ENCODE measurements around the gene DOK3.
A peak's percentile ranks its signal among the peaks of the same experiment; 100 is the strongest.
"Not testable (repeated sequence)": the region's sequence is repeated elsewhere in the genome, so short reads cannot be mapped to it uniquely, and the experiment has no call there.

DOK3 gene

DNA sequence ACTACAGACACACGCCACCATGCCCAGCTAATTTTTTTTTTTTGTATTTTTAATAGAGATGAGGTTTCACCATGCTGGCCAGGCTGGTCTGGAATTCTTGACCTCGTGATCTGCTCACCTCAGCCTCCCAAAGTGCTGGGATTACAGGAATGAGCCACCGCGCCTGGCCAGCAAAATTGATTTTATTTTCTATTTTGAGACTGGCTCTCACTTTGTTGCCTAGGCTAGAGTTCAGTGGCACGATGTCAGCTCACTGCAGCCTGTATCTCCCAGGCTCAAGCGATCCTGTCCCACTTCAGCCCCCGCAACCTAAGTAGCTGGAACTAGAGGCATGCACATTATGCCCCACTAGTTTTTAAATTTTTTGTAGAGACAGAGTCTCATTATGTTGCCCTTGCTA, 24.8 kb upstream of the DOK3 start:
- not testable (repeated sequence) for DNase-seq

DNA sequence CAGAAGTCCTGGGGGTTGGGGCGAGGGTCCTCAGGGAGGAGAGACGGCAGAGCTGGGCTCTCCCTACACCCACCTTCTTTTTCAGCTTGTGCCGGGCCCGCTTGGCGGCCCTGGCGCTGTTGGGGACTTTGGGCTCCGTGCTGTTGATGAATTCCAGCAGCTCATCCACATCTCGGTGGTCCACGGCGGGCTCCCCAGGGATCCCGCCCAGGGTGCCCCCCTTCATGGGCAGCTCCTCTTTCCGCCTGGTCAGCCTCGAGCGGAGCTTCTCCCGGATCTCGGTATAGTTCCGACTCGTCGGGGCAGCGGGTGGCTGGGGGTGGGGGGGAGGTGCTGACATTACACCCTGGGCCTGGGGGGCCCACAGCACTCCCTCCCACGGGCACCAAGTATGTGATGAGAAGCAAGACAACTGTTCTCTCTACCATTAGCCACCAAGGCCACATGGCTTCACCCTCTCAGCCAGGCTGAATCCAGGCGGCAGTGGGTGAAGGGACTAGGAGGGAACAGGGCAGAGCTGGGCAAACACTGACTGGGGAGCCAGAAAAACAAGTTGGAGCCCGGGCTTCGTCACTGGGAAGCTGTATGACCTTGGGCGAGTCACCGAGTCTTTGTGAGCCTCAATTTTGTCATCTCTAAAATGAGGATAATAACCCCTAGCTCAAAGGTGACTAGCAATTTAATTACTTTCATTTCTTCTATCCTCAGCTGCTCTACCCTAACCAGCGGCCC, 21.7 kb upstream of the DOK3 start:
- no peak for DNase-seq

DNA sequence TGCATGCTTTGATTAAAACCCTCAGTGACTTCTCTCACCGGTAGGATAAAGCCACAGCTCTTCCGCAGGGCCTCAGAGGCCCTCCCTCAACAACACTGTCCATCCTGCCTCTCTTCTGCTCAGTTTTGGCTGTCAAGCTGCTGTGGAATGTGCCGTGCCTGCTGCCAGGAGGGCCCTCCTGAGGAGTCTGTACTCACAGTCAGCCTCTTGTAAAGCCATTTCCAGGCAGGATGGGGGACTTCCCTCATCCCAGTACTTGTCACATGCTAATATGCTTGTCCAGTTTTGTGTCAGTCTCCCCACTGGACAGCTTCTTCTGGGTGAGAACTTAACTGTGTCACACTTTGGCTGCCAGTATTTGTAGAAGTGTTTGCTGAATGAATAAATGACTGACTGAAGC, 21.0 kb upstream of the DOK3 start:
- no peak for DNase-seq

DNA sequence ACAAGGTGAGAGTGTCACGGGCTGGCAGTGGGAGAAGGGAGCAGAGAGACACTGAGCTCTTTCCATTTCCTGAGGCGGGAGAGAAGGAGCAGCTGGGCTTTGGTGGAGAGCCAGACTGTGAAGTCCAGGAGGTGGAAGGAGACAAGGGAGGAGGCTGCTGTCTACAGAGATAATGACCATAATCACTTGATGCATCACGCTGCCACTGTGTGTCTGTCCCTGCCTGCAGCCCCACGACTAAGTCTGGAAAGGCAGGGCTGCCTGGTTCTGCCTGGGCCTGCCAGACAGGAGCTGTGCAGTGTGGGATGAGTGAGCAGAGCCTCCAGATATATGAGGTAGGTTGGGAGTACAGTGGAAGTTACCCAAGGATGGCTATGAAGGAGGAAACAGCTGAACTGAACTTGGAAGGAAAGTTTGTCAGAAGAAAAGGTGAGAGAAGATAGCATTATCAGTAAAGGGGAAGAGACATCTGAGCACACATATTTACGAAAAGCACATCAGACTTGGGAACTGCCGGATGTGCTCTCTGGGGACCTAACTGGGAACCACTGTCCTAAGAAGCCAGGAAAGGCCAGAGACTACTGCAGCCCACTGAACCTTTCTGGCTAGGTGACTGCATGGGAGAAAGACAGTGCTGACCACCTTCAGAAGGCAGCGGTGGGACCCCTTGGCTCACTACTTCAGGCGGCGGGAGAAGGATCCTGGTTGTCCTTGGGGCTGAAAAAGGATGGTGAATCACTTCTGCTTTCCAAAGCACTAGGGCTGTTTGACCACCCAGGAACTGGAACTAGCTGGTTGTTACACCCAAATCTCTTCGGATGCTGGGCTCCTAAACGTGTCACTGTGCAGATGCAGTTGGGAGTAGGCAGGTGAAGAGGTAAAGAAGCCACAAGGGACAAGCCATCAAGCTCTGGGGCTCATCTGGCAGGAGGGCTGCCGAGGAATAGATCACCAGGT, 19.9 kb upstream of the DOK3 start:
- no peak for DNase-seq

DNA sequence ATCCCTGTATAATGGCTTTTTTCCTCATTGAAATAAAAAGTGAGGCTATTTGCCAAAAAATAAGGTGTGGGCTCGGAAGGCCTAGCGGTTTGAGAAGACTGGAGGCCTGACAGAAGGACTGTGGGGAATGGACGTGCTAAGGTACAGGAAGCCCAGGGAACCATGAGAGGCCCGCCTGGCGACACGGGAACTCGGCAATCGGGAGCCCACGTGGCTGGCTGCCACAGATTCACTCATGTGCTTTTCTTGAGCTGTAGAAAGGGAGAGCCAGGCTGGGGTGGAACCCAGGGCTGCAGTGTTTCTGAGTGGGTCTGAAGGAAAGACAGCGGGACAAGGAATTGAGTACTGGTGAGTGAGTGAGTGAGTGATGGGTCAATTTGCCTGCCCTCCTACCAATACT, 19.0 kb upstream of the DOK3 start:
- DNase-seq = no peak

DNA sequence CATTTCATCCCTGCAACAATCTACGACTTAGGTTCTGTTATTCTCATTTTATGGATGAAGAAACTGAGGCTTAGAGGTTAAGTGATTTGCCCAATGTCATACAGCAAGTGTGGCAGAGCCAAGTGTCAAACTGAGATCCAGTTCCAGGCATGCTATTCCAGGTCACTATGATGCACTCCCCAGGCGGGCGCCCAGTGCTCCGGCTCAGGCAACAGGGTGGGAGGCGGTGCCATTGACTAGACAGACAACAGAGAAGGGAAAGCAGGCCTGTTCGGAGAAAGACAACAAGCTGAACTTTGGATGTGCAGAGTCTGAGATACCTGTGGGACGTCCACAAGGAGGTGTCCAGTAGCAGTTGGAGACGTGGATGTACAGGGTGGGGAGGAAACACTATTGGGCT, 18.0 kb upstream of the DOK3 start:
- DNase-seq = no peak

DNA sequence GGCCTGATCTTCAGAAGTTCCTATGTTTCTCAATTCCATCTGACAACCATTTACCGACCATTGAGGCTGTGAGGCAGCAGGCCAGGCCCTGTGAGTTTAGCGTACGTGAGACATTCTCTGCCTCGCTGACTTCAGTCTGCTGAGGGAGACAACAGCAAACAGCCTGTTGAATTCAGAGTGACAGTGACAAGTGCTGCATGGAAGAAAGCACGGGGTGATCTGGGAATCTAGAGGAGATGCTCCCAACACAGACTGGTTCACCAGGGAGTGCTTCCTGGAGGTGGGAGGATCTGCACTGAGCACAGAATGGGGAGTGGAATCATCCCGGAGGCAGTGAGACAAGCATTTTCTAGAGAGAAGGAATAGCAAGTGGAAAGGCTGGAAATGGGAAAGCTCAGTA, 17.2 kb upstream of the DOK3 start:
- DNase-seq = no peak

DNA sequence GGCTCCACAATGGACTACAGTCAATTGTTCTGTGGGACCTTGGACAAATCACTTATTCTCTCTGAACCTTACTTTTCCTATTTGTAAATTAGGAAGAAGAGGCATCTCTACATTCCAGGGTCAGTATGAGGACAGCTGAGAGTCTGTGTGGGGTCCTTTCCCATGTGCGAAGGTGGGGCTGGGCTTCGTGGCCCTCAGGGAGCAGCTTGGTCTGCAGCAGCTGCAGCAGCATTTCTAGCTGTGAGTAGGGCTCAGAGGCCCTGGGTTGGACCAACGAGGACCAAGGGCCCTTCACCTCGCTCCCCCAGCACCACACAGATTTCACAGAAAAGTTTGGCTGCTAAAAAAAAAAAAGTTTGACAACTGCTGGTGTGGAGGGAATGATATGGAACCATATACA, 16.6 kb upstream of the DOK3 start:
- no peak for DNase-seq

DNA sequence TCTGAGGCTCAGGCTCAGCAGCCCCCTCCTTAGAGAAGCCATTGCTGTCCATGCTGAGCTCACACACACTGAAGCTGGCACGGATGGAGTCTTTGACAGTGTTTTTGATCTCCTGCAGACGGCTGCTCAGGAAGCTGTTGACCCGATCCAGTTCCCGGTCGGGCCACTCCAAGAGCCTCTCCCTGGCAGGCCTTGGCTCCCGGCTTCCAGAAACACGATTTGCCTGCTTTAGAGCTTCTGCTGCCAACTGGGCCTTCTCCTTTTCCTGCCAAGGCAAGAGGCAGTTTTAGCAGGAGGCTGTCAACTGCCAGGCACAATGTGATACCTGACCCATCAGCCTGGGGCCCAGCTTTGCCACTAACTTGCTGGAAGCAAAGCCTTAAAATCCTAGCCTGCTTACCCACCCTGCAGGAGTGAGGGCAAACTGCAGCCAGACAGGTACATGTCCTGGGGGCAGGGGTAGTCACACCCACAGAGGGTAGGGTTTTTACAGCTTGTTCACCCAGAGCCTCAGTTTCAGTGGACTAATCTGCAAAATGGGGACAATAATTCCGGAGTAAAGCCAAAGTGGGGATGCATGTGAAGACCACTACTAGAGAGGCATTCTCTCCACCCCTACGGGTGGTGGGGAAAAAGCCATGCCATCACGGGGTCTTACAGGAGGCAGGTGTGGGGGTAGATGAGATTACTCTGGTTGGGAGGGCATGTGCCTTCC, 15.5 kb upstream of the DOK3 start:
- no peak for DNase-seq

DNA sequence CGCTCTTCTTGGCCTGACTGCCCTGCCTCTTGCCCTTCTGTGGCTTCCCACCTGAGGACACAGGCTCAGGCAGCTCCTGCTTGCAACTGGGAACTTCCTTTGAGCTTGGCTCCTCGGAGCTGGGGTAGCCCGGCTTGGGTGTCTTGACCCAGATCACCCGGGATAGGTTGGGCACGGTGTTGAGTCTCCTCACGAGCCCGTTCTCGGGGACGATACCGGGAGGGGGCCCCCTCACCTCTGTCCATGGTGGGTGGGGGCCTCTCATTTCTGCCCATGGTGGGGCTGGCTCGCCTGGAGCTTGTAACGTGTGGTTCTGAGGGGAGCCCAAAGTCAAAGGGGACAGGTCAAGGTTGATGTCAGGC, 14.9 kb upstream of the DOK3 start:
- no peak for DNase-seq

DNA sequence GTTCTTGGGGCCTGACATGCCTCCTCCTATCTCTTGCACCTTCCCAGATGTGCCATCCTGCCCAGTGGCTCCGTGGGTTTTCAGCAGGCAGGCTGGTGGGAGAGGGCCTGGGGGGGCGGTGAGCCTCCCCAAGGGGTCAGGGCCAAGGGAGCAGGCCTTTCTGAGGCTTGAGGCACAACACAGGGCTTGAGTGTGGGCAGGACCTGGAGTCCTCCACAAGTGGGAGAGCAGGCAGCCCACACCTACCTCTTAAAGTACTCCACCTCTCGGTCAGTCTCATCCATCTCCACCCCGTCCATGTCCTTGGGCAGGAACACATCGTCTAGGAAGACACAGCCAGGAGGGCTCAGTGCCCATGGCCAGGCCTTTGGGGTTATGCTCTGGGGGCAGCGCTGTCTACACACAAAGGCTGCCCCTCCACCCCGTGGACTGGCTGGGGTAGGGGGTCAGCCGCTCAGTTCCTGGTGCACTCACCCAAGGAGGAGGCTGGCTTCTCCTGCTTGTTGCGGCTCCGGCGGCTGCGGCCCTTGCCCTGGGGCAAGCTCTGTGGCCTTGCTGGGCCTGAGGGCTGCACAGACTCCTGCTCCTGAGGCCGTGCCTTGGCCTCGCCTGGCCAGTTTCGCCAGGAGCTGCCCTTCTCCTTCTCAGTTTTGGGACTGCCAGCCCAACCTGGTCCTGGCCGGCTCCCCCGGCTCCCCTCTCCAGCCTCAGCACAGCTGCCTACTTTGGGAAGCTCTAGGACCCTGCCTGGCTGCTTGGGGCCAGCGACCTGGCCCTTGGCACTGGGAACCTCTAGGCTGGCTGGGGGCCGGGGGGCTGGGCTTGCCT, 14.3 kb upstream of the DOK3 start:
- DNase-seq = no peak

DNA sequence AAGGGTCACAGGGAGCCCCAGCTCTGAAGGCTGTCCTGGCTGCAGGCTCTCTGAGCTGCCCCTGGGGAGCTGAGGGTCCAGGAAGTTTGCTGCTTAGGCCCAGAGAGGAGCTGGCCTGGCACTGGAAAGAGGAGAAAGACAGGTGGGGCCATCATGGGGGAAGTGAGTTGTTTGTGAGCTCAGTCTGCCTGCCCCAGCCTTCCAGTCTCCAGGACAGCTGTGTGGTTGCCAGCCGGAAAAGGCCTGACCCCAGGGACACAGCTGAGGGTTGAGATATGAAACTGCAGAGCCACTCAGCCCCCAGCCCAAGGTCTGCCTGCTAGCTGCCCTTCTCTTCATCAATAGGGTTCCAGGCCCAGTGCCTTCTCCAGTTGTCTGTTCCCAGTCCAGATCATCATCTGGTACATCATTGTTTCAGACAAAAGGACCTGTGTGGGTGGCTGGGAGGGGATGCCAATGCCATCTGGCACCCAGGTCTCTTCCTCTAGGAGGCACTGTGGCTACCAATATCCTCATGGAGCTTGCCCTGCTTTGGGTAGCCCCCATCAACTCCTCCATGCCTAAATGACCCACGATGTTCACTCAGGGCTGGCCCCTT, 11.4 kb upstream of the DOK3 start:
- DNase-seq = no peak

DNA sequence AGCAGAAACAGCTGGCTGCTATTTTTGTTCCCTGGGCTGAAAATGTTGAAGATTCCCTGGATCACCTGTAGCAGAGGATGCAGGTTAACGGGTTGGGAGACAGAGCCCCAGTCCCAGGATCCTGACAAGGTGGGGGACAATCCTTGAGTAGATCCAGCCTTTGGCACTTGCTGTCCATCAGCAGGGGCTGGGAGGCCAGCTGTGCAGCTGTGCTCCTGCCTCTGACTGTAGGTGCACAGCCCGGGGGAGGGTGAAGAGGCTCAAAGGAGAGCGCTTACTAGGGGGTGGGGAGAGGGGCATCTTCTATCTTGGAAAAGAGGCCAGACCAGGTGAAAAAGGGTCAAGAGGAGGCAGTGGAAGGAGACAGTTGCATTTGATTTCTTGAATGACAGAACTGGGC, 10.6 kb upstream of the DOK3 start:
- DNase-seq = no peak

DNA sequence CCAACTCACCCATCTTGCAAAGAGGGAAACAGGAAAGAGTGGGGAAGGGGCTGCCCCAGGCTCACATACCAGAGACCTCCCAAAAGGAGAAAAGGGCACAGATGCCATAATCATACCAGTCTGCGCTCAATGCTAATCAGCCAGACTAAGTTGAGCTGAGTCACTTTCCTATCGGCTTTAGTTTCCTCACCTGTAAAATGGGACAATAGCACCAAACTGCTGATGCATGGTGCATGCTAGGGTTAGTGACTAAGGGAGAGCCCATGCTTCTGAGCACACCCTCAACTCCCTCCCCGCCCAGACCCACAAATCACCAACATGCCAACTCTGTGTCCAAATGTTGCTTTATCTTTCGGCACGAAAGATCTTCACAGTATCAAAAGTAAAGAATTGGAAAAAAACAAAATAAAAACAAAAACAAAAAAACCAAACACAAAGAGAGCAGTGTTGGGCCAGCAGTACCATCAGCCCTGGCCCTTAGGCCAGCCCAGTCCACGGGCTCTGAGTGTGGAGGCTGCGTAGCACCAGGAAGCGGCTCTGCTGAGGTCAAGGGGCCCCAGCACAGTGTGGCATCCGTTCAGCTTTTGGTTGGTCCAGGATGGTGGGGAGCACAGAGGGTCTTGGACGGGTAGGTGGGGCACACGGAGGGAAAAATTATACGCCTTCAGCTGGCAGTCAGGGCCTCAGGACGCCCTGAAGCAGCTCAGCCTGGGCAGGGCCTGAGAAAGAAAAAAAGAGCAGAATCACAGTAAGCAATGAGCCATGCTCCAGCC, 10.0 kb upstream of the DOK3 start:
- DNase-seq = no peak

DNA sequence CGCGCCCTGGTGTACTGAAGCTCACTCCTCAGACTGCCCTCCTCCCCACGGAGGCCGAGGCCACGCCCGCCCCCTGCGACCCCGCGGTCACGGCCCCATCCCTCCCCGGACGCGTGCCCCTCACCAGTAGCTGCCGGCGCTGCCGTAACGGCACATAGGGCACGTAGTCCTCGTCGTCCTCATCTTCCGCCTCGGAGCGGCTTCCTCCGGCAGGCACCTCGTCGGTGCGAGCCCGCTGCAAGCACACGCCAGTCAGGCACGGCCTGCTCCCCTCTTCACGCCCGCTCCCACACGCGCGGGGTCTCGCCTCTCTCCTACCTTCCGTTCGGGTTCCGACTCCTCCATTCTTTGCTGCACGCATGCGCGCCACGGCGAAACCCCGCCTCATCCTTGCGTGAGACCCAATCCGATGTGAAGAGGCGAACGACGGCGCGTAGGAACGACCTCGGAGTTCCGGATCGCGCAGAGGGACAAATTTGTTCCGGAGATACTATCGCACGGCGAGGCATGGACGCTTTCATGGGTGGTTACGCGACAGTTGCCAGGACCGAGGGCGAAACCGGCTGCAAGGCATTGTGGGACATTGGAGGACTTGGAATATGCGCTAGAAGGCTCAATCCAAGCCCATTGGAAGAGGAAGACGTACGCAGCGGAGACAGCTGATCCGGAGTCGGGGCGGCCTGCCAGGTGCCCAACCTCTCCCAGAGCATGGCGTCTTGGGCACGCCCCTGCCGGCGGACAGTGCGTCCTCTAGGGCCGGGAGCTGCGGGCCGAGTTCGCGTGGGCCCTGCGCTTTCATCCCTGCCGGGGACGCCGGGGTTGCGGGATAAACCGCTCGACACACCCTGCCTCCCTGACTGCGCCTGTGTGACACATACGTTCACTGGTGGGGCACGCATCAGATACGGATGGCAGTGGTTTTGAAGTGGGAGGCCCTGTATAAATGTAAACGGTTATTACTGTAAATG, 7.3 kb upstream of the DOK3 start, which contains the start of gene DDX41:
DDX41 (minus strand) TSS at position 361 of the 968 bp plus-strand sequence; CDS start at position 345, 16 bp downstream.
- peak; percentile 99 for DNase-seq

DNA sequence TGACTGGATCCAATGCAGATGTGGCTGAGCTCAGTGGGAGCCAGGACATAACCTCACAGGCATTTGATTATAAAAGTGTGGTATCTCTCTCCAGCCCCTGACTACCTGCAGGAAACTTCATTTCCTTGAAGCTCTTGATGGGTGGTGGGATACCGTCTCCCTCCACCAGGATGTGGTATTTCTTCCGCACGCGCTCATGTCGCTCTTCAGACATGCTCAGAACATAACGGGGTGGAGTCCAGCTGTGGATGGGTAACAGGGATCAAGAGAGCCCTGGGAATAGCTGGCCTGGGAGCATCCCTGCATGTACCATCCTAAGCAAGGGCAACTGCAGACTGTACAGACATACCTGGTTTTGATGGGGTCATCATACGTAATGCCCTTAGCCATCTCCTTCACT, 6.0 kb upstream of the DOK3 start:
- no peak for DNase-seq

DNA sequence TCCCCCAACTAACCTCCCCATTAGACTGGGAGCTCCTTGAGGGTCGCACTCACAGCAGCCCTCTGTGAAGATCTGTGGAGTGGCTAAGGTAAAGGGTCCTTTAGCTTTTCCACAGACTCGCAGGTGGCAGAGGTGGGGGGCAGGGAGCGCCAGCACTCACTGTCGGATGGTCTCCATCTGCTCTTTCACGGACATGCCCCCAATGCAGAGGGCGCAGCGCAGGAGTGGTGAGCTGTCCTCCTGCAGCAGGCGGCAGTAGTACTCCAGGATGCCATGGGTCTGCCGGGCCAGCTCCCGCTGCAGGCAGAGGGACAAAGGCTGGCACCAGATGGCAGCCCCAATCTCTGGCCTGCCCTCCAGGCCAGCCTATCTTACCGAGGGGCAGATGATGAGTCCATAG, 4.9 kb upstream of the DOK3 start:
- DNase-seq = no peak

DNA sequence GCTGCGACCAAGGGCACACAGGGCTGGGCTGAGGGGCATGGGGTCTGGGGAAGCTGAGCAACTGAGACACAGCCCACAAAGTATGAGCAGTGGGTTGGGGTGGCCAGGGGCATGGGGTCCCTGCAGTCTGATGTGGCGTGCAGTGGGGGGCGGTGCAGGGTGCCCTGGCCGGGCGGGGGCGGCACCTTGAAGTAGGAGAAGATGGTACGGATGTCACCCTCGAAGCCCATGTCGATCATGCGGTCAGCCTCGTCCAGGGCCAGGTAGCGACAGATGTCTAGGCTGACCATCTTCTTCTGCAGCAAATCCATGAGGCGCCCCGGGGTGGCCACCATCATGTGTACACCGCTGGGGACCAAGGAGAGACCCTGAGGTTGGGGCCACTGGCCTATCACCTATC, 3.9 kb upstream of the DOK3 start:
- no peak for DNase-seq

DNA sequence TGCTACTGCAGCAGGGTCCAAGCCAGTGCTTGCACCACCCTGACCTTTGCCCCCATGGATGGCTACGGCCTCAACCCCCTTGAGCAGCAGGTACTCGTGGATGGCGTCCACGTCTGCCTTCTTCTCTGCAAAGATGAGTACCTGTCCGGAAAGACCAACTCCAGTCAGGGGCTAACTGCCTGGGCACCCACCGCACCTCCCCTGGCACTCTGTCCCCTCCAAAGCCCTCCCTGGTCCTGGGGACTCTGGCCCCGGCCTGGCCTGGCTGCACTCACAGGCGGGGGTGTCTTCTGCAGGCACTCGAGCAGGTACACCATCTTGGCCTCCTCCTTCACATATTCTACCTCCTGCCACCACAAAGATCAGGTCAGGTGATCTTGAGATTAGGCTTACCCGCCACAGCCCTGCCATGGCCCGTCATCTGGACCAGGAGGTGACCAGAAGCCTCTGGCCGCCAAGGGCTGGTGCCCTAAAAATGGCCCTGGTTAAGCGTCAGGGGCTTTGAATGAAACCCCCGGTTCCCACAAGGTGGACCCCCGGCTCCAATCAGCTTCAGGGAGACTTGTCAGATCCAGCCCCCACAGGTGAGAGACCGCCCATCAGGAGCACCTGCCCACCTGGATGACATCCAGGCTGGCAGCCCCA, 3.2 kb upstream of the DOK3 start:
- no peak for DNase-seq
